WTC11 (cell line): ENCODE results near the gene PAFAH2. TPM values are rescaled to one million over a fixed set of nuclear protein-coding genes. Genes with fewer than 3 reads are reported as not detected.

ENCODE experiments used
- ATAC-seq: fragments of 200-7000 bp; cut with Tn5 transposase; 2 replicates; pipeline ENCODE4 v1.10.0; 2021; ENCODE audit warnings: mild to moderate bottlenecking, moderate library complexity
- CTCF ChIA-PET: fragments of 300-600 bp; sonication (Branson Sonifier 250); formaldehyde crosslinking; loops from one replicate; lab custom pipeline; 2021; ENCODE audit warnings: antibody characterized with exemption; lab: Charles Lee
- POLR2A ChIA-PET: fragments of 350-600 bp; sonication (Branson Sonifier 250); formaldehyde crosslinking; loops from one replicate; lab custom pipeline; 2021; ENCODE audit warnings: antibody characterized with exemption; lab: Charles Lee
- DNase-seq: peaks from one replicate; pipeline ENCODE4 v3.0.0; 2021; ENCODE audit warnings: low spot score
- H3K27ac Mint-ChIP-seq: 2 replicates; pipeline ENCODE4 v1.8.0; 2021; ENCODE audit warnings: mixed read lengths
- H3K27me3 Mint-ChIP-seq: 2 replicates; pipeline ENCODE4 v1.8.0; 2021; ENCODE audit warnings: low read depth, mild to moderate bottlenecking, moderate library complexity, mixed read lengths
- H3K36me3 Mint-ChIP-seq: 2 replicates; pipeline ENCODE4 v1.8.0; 2021; ENCODE audit warnings: mixed read lengths
- H3K4me1 Mint-ChIP-seq: 2 replicates; pipeline ENCODE4 v1.8.0; 2022; ENCODE audit warnings: mixed read lengths
- H3K4me3 Mint-ChIP-seq: 2 replicates; pipeline ENCODE4 v1.8.0; 2021; ENCODE audit warnings: mild to moderate bottlenecking, moderate library complexity, mixed read lengths
- H3K9me3 Mint-ChIP-seq: 2 replicates; pipeline ENCODE4 v1.8.0; 2021; ENCODE audit warnings: mixed read lengths
- ATF6 ChIP-seq: sonication (generic); formaldehyde crosslinking; IDR thresholded peaks from 2 replicates; pipeline ENCODE4 v1.8.1; 2023; ENCODE audit warnings: mild to moderate bottlenecking, missing genetic modification reagents
- ESRRA ChIP-seq: sonication (generic); formaldehyde crosslinking; IDR thresholded peaks from 2 replicates; pipeline ENCODE4 v1.8.1; 2022; ENCODE audit warnings: mild to moderate bottlenecking, missing genetic modification reagents, borderline replicate concordance
- FOXK1 ChIP-seq: sonication (generic); formaldehyde crosslinking; IDR thresholded peaks from 2 replicates; pipeline ENCODE4 v1.8.0; 2022; ENCODE audit warnings: mild to moderate bottlenecking, moderate library complexity, missing genetic modification reagents
- JUN ChIP-seq: sonication (generic); formaldehyde crosslinking; IDR thresholded peaks from 2 replicates; pipeline ENCODE4 v1.8.0; 2023; ENCODE audit warnings: mild to moderate bottlenecking, missing genetic modification reagents
- KAT7 ChIP-seq: sonication (generic); formaldehyde crosslinking; IDR thresholded peaks from 2 replicates; pipeline ENCODE4 v1.8.1; 2023; ENCODE audit warnings: missing genetic modification reagents, mild to moderate bottlenecking, borderline replicate concordance
- MLX ChIP-seq: sonication (generic); formaldehyde crosslinking; IDR thresholded peaks from 2 replicates; pipeline ENCODE4 v1.8.1; 2023; ENCODE audit warnings: mild to moderate bottlenecking, missing genetic modification reagents, moderate library complexity
- MXD4 ChIP-seq: fragments of 250-450 bp; sonication (Bioruptor Pico); IDR thresholded peaks from 2 replicates; pipeline ENCODE4 v1.8.0; 2021; ENCODE audit warnings: mild to moderate bottlenecking, moderate library complexity, borderline replicate concordance
- MYBL2 ChIP-seq: sonication (generic); formaldehyde crosslinking; IDR thresholded peaks from 2 replicates; pipeline ENCODE4 v1.8.1; 2023; ENCODE audit warnings: mild to moderate bottlenecking, moderate library complexity, missing genetic modification reagents
- NFE2L1 ChIP-seq: sonication (generic); formaldehyde crosslinking; IDR thresholded peaks from 2 replicates; pipeline ENCODE4 v1.8.1; 2023; ENCODE audit warnings: missing genetic modification reagents
- NFYB ChIP-seq: sonication (generic); formaldehyde crosslinking; conservative IDR thresholded peaks from 2 replicates; pipeline ENCODE4 v1.8.0; 2022; ENCODE audit warnings: low read depth, missing genetic modification reagents
- PRRX2 ChIP-seq: fragments of 250-450 bp; sonication (Bioruptor Pico); IDR thresholded peaks from 2 replicates; pipeline ENCODE4 v1.8.0; 2021; ENCODE audit warnings: mild to moderate bottlenecking
- RELA ChIP-seq: sonication (generic); formaldehyde crosslinking; IDR thresholded peaks from 2 replicates; pipeline ENCODE4 v1.8.1; 2022; ENCODE audit warnings: missing genetic modification reagents, mild to moderate bottlenecking, borderline replicate concordance
- TCF7 ChIP-seq: sonication (generic); formaldehyde crosslinking; IDR thresholded peaks from 2 replicates; pipeline ENCODE4 v1.8.0; 2022; ENCODE audit warnings: mild to moderate bottlenecking, low read depth, missing genetic modification reagents, moderate library complexity
- TEAD1 ChIP-seq: sonication (generic); formaldehyde crosslinking; IDR thresholded peaks from 2 replicates; pipeline ENCODE4 v1.8.0; 2022; ENCODE audit warnings: mild to moderate bottlenecking, missing genetic modification reagents
- TEAD4 ChIP-seq: sonication (generic); formaldehyde crosslinking; IDR thresholded peaks from 2 replicates; pipeline ENCODE4 v1.8.0; 2022; ENCODE audit warnings: mild to moderate bottlenecking, missing genetic modification reagents
- TP53 ChIP-seq: sonication (generic); formaldehyde crosslinking; IDR thresholded peaks from 2 replicates; pipeline ENCODE4 v1.8.1; 2023; ENCODE audit warnings: mild to moderate bottlenecking, missing genetic modification reagents
- ZNF121 ChIP-seq: sonication (generic); formaldehyde crosslinking; IDR thresholded peaks from 2 replicates; pipeline ENCODE4 v1.8.0; 2023; ENCODE audit warnings: missing genetic modification reagents
- total RNA-seq: library from RNA; stranded (reverse); gene quantifications from 3 replicates; pipeline ENCODE4 v1.2.3, GENCODE V29; 2021
- TF ChIP-seq, protein P1 (sequence below): sonication (generic); formaldehyde crosslinking; conservative IDR thresholded peaks from 2 replicates; pipeline ENCODE4 v1.8.1; 2022; ENCODE audit warnings: mild to moderate bottlenecking, missing genetic modification reagents
- TF ChIP-seq, protein P2 (sequence below): fragments of 250-450 bp; sonication (Bioruptor Pico); IDR thresholded peaks from 2 replicates; pipeline ENCODE4 v1.8.0; 2021; ENCODE audit warnings: mild to moderate bottlenecking
- TF ChIP-seq, protein P3 (sequence below): fragments of 250-450 bp; sonication (Bioruptor Pico); IDR thresholded peaks from 2 replicates; pipeline ENCODE4 v1.9.0; 2021; ENCODE audit warnings: mild to moderate bottlenecking, borderline replicate concordance
- TF ChIP-seq, protein P4 (sequence below): sonication (generic); formaldehyde crosslinking; IDR thresholded peaks from 2 replicates; pipeline ENCODE4 v1.8.1; 2023; ENCODE audit warnings: mild to moderate bottlenecking, moderate library complexity, missing genetic modification reagents

PAFAH2 gene
- total RNA-seq, 1 experiment from 2014 or later = 11.5 TPM

DNA sequence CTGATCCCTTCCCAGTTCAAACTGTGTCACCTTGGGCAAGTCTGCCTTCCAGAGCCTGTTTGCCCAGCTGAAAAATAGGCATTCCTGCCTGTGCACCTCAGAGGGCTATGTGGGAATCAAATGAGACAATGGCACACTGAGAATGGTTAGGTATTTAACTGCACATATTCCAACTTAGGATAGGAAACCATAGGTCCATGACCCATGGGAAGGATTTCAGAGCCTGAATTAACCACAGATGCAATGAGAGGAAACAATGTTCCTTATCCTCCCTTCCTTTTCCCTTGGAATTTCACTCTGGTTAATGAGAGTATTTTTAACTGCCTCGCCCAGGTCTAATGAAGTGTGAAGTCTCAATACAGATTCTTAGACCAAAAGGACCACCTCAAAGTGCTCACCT lies 12.7 kb downstream of the PAFAH2 start:
- no peaks in the 10 kb centered on the region for H3K4me1 Mint-ChIP-seq
- H3K27me3 Mint-ChIP-seq = no peaks in the 10 kb centered on the region
- H3K4me3 Mint-ChIP-seq = no peak overlapping the region
- ATAC-seq (no peak), DNase-seq (no peak)
- TF ChIP-seq KAT7 (CRISPR knock-in tag) (no peak), MXD4 (no peak), ESRRA (CRISPR knock-in tag) (no peak), RELA (CRISPR knock-in tag) (no peak), NFE2L1 (CRISPR knock-in tag) (no peak), FOXK1 (CRISPR knock-in tag) (no peak), NFYB (CRISPR knock-in tag) (no peak)
- TF ChIP-seq, protein P1, sequence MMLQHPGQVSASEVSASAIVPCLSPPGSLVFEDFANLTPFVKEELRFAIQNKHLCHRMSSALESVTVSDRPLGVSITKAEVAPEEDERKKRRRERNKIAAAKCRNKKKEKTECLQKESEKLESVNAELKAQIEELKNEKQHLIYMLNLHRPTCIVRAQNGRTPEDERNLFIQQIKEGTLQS (CRISPR knock-in tag) = no peak
- ChIA-PET POLR2A (no interaction called here), CTCF (no interaction called here)
- H3K27ac Mint-ChIP-seq = no peak overlapping the region
- peaks cover 44% of the 10 kb centered on the region for H3K36me3 Mint-ChIP-seq
- no peaks in the 10 kb centered on the region for H3K9me3 Mint-ChIP-seq

DNA sequence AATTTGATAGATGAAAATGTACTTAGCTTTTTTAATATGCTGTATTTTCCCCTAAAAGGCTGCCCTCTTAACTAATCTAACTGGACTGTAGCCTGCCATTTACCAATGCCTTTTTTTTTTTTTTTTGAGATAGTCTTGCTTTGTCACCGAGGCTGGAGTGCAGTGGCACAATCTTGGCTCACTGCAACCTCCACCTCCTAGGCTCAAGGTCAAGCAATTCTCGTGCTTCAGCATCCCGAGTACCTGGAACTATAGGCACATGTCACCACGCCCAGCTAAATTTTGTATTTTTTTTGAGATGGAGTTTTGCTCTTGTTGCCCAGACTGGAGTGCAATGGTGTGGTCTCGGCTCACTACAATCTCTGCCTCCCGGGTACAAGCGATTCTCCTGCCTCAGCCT lies 18.7 kb downstream of the PAFAH2 start:
- Mint-ChIP-seq H3K27me3 (no peaks in the 10 kb centered on the region), H3K4me3 (no peak overlapping the region), H3K27ac (no peak overlapping the region)
- ChIA-PET CTCF (interaction anchor here (1.2 kb wide), 1 partner anchor 83 kb away, joined by 4 read pairs; no protein-coding TSS in a partner anchor), POLR2A (no interaction called here)
- no peak for TF ChIP-seq JUN
- no peak for TF ChIP-seq FOXK1 (CRISPR knock-in tag)
- no peak for TF ChIP-seq TEAD4
- TF ChIP-seq PRRX2 (CRISPR knock-in tag) = no peak
- TF ChIP-seq, all 79 proteins: peak for 0
- DNase-seq (no peak), ATAC-seq (no peak)
- no peaks in the 10 kb centered on the region for H3K9me3 Mint-ChIP-seq
- no peaks in the 10 kb centered on the region for H3K4me1 Mint-ChIP-seq
- H3K36me3 Mint-ChIP-seq = peaks cover 42% of the 10 kb centered on the region

- ChIA-PET POLR2A (no interaction called here), CTCF (interaction anchor here (1.4 kb wide), 1 partner anchor 82 kb away, joined by 5 read pairs; no protein-coding TSS in a partner anchor)
- Mint-ChIP-seq H3K4me3 (no peak overlapping the region), H3K27me3 (no peaks in the 10 kb centered on the region), H3K4me1 (no peaks in the 10 kb centered on the region), H3K27ac (no peak overlapping the region), H3K9me3 (no peaks in the 10 kb centered on the region), H3K36me3 (peaks cover 43% of the 10 kb centered on the region)
- ATAC-seq (no peak), DNase-seq (no peak)
- TF ChIP-seq, protein P2, sequence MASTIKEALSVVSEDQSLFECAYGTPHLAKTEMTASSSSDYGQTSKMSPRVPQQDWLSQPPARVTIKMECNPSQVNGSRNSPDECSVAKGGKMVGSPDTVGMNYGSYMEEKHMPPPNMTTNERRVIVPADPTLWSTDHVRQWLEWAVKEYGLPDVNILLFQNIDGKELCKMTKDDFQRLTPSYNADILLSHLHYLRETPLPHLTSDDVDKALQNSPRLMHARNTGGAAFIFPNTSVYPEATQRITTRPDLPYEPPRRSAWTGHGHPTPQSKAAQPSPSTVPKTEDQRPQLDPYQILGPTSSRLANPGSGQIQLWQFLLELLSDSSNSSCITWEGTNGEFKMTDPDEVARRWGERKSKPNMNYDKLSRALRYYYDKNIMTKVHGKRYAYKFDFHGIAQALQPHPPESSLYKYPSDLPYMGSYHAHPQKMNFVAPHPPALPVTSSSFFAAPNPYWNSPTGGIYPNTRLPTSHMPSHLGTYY (CRISPR knock-in tag) = no peak
- TF ChIP-seq, protein P3, sequence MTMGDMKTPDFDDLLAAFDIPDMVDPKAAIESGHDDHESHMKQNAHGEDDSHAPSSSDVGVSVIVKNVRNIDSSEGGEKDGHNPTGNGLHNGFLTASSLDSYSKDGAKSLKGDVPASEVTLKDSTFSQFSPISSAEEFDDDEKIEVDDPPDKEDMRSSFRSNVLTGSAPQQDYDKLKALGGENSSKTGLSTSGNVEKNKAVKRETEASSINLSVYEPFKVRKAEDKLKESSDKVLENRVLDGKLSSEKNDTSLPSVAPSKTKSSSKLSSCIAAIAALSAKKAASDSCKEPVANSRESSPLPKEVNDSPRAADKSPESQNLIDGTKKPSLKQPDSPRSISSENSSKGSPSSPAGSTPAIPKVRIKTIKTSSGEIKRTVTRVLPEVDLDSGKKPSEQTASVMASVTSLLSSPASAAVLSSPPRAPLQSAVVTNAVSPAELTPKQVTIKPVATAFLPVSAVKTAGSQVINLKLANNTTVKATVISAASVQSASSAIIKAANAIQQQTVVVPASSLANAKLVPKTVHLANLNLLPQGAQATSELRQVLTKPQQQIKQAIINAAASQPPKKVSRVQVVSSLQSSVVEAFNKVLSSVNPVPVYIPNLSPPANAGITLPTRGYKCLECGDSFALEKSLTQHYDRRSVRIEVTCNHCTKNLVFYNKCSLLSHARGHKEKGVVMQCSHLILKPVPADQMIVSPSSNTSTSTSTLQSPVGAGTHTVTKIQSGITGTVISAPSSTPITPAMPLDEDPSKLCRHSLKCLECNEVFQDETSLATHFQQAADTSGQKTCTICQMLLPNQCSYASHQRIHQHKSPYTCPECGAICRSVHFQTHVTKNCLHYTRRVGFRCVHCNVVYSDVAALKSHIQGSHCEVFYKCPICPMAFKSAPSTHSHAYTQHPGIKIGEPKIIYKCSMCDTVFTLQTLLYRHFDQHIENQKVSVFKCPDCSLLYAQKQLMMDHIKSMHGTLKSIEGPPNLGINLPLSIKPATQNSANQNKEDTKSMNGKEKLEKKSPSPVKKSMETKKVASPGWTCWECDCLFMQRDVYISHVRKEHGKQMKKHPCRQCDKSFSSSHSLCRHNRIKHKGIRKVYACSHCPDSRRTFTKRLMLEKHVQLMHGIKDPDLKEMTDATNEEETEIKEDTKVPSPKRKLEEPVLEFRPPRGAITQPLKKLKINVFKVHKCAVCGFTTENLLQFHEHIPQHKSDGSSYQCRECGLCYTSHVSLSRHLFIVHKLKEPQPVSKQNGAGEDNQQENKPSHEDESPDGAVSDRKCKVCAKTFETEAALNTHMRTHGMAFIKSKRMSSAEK (CRISPR knock-in tag) = no peak
- TF ChIP-seq ATF6 (CRISPR knock-in tag) (no peak), MLX (CRISPR knock-in tag) (no peak), MYBL2 (CRISPR knock-in tag) (no peak), TP53 (CRISPR knock-in tag) (no peak), TCF7 (CRISPR knock-in tag) (no peak), ZNF121 (CRISPR knock-in tag) (no peak), TEAD1 (CRISPR knock-in tag) (no peak)
- TF ChIP-seq, protein P4, sequence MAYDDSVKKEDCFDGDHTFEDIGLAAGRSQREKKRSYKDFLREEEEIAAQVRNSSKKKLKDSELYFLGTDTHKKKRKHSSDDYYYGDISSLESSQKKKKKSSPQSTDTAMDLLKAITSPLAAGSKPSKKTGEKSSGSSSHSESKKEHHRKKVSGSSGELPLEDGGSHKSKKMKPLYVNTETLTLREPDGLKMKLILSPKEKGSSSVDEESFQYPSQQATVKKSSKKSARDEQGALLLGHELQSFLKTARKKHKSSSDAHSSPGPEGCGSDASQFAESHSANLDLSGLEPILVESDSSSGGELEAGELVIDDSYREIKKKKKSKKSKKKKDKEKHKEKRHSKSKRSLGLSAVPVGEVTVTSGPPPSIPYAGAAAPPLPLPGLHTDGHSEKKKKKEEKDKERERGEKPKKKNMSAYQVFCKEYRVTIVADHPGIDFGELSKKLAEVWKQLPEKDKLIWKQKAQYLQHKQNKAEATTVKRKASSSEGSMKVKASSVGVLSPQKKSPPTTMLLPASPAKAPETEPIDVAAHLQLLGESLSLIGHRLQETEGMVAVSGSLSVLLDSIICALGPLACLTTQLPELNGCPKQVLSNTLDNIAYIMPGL = no peak
- TF ChIP-seq, protein P1 (CRISPR knock-in tag) = no peak
These were observed 19.5 kb downstream of the PAFAH2 start for GRCh38 chr1:25978403-25978802.
